ENCODE results near the gene PATJ. TPM values are rescaled to one million over a fixed set of nuclear protein-coding genes. Genes with fewer than 3 reads are reported as not detected.
"Not testable (repeated sequence)": the region's sequence is repeated elsewhere in the genome, so short reads cannot be mapped to it uniquely, and the experiment has no call there.

The PATJ gene
- total RNA-seq, 4 donors from 2014 or later: 47.6 to 105 (median 70.8) TPM

DNA sequence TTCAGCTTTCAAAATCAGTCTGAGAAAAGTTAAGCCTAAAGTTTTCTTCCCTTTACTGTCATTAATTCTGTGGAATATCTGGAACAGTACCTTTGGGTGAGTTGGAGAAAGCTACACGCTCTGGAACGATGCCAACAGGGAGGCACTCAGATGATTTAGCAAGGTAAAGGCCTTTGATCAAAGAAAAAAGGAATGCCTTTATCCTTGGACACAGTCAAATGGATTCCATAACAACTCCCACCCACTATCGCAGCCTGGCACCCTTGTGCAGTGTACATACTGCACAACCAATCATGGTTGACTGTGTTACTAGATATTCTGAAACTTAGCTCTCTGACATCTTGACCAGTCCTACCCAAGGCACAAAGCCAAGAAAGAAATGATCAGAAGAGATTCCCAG, 218.7 kb downstream of the PATJ start:
- H3K36me3 ChIP-seq: peaks cover 0 to 42% (median 0%) of the 10 kb centered on the region in 3 donors
- H3K27me3 ChIP-seq: no peaks in the 10 kb centered on the region
- H3K4me1 ChIP-seq: no peaks in the 10 kb centered on the region
- DNase-seq: no peak
- H3K9me3 ChIP-seq: no peaks in the 10 kb centered on the region
- 81 to 88% methylated on average over 3 of the region's 3 CpGs for WGBS, 2 donors
- H3K4me3 ChIP-seq: no peak overlapping the region
- no peak for TF ChIP-seq POLR2A (IDR thresholded peaks at IDR 0.05)
- no peak for TF ChIP-seq CTCF (IDR thresholded peaks at IDR 0.05)
- no peak overlapping the region for H3K27ac ChIP-seq
- intact Hi-C loops (cut with DNase I): no loop called here

DNA sequence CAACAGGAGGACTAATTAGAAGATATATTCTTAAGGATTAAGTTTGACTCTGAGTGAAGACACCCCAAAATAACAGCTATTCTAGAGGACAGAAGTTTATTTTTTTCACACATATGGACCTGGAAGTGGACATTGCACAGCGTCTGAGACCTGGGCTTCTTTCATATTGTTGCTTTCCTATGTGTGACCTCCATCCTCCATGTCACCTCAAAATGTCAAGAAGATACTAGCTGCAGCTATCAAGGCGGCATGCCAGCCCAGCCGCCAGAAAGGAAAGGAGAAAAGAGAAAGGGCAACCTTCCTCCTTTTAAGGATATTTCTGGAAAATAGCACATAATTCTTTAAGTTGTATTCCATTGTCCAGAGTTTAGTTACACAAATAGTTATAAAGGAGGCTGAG, 220.4 kb downstream of the PATJ start:
- intact Hi-C loops (cut with DNase I): no loop called here

DNA sequence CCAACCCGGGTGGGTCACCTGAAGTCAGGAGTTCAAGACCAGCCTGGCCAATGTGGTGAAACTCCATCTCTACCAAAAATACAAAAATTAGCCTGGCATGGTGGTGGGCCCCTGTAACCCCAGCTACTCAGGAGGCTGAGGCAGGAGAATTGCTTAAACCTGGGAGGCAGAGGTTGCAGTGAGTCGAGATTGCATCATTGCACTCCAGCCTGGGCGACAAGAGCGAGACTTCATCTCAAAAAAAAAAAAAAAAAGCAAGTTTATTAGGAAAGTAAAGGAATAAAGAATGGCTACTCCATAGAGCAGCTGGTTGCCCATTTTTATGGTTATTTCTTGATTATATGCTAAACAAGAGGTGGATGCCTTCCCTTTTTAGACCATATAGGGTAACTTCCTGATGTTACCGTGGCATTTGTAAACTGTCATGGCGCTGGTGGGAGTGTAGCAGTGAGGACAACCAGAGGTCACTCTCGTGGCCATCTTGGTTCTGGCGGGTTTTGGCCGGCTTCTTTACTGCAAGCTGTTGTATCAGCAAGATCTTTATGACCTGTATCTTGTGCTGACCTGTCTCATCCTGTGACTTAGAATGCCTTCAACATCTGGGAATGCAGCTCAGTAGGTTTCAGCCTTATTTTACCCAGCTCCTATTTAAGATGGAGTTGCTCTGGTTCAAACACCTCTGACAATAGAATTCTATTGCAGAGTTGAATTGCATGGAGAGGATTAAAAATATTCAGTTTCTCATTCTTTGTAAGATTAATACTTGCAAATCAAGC, 224.4 kb downstream of the PATJ start:
- H3K4me3 ChIP-seq; H3K27me3 ChIP-seq; H3K4me1 ChIP-seq; DNase-seq; H3K9me3 ChIP-seq; H3K27ac ChIP-seq; intact Hi-C loops (cut with DNase I): not testable (repeated sequence)
- 62 to 82% methylated on average over 8 to 9 of the region's 9 CpGs for WGBS, 2 donors
- H3K36me3 ChIP-seq: peaks cover 0 to 31% (median 0%) of the 10 kb centered on the region in 3 donors

More for the DNA sequence above, 220.4 kb downstream of the PATJ start:
- peaks cover 0 to 42% (median 0%) of the 10 kb centered on the region in 3 donors for H3K36me3 ChIP-seq
- DNase-seq: no peak
- H3K27me3 ChIP-seq: no peaks in the 10 kb centered on the region
- H3K27ac ChIP-seq: no peak overlapping the region
- WGBS, 2 donors: 85 to 96% methylated on average over 3 of the region's 3 CpGs
- no peaks in the 10 kb centered on the region for H3K4me1 ChIP-seq
- no peak for TF ChIP-seq POLR2A (IDR thresholded peaks at IDR 0.05)
- TF ChIP-seq CTCF (IDR thresholded peaks at IDR 0.05): no peak
- no peaks in the 10 kb centered on the region for H3K9me3 ChIP-seq
- no peak overlapping the region for H3K4me3 ChIP-seq

- peaks cover 0 to 27% (median 0%) of the 10 kb centered on the region in 3 donors for H3K36me3 ChIP-seq
- no peak overlapping the region for H3K4me3 ChIP-seq
- H3K9me3 ChIP-seq: no peaks in the 10 kb centered on the region
- H3K4me1 ChIP-seq: no peaks in the 10 kb centered on the region
- intact Hi-C loops (cut with DNase I): no loop called here
- TF ChIP-seq CTCF (IDR thresholded peaks at IDR 0.05) (no peak), POLR2A (IDR thresholded peaks at IDR 0.05) (no peak)
- H3K27me3 ChIP-seq: no peaks in the 10 kb centered on the region
- H3K27ac ChIP-seq: no peak overlapping the region
- DNase-seq: no peak
- WGBS, 2 donors: 57 to 58% methylated on average over 3 of the region's 3 CpGs
These were observed 225.5 kb downstream of the PATJ start for GRCh38 chr1:61967750-61968149.

- Histone ChIP-seq H3K9me3 (no peaks in the 10 kb centered on the region), H3K36me3 (peaks cover 0 to 27% (median 0%) of the 10 kb centered on the region in 3 donors), H3K27ac (no peak overlapping the region), H3K4me3 (no peak overlapping the region), H3K27me3 (no peaks in the 10 kb centered on the region), H3K4me1 (no peaks in the 10 kb centered on the region)
- no peak for DNase-seq
- intact Hi-C loops (cut with DNase I): no loop called here
- whole genome bisulfite sequencing, 2 donors: 90 to 100% methylated on average over 1 of the region's 1 CpG
- TF ChIP-seq CTCF (IDR thresholded peaks at IDR 0.05) (no peak), POLR2A (IDR thresholded peaks at IDR 0.05) (no peak)
These were observed 226.6 kb downstream of the PATJ start for GRCh38 chr1:61968869-61969268.

Data from esophagus squamous epithelium (tissue), 5 donors.